T-helper 2 cell treated with Interferon-gamma antibody and Interleukin-4, amounts not matched to agents 100 ng/mL and 5 ng/mL, for 36 hours (primary cell): ENCODE data around the gene DLST. TPM values are rescaled to one million over a fixed set of nuclear protein-coding genes. Genes with fewer than 3 reads are reported as not detected.

Experiments used
- intact Hi-C: fragments of 100-400 bp; cut with micrococcal nuclease; formaldehyde crosslinking; loops from one replicate; pipeline ENCODE4 v1.15.1; 2023
- total RNA-seq: library from RNA; stranded (reverse); gene quantifications from 2 replicates; pipeline ENCODE4 v1.2.3, GENCODE V29; 2022

DLST gene
- total RNA-seq, 1 donor from 2014 or later: 94.6 TPM

DNA sequence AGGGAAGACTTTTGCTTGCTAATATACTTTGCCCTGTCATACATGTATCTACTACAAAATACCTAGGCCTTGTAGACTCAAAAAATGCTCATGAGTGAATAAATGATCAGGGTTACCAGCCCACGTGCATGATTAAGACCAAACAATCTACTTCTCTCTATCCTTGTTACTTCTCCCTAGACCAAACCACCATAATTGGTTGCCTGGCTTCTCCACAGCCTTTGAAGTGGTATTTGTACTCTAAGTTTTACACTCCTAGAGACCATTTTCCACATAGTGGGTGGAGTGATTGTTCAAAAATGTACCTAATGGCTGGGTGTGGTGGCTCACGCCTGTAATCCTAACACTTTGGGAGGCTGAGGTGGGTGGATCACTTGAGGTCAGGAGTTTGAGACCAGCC, 55.5 kb downstream of the DLST start:
- intact Hi-C loops: no loop called here

DNA sequence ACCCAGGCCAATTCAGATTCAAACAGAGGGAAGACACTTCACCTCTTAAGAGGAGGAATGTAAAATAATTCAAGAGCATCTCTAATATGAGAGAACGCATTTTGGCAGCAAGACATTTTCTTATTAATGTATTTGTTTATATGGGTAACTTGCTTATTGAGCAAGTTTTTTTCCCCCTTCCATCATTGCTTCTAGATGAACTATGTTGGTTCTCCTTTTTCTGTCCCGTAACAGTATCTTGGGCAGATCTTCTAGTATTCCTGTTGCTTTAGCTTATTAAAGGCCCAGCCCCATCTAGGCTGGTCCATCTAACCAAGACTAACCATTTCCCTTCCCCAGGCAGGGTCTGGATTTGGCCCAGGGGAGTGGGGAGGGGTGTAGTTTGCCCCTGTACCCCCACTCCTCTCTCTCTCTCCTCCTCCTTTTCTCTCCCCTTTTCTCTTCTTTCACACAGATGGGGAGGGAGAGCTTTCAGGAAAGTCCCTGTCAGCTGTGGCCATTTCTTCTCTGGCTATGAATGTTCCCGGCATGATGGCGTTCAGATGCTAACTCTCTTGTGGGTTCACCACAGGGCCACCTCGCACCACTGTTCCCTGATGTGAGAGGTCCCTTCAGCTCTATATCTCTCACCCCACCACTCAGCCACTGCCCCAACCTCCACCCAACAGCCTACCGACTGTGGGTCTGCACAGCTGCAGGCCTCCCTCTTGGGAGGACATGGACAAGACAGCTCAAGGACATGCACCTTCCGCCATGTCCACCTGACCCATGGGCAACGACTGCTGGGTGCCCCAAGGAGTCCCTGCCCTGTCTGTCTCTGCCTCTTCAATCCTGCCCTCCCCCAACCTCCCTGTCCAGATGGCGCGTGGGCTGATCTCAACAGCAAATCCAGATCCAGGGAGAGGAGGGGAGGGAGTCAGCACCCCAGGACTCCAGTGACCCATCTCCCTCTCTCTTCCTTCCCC, 57.1 kb downstream of the DLST start:
- intact Hi-C loops: no loop called here

DNA sequence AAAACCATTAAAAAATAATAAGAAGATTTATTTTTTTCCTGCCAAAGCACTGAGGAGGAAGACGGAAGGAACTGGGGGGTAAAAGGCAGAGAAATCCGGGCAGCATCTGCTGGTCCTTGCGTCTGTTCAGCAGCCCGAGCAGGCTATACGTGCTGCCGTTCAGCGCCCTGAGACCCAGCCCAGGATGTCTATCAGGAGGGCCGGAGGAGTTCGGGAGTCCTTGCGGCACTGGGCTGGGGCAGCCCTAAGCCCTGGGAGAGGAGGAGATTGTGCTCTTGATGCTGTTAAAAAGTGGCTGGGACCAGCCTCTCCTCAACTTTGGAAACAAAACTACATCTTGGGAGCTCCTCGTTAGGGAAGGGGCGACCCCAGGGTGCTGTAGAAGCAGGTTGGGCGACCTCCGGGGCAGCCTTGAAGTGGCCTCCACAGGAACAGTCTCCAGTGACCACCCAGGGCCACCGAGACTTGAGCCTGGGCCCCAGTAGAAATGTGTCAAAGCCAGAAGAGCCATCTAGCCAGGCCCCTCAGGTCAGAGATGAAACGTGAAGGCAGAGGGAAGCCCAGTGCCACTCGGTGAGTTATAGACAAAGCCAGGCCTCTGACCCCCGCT, 59.3 kb downstream of the DLST start:
- intact Hi-C loops: loop anchor here (10.0 kb wide), 1 partner anchor 364 kb away; no protein-coding TSS in a partner anchor

DNA sequence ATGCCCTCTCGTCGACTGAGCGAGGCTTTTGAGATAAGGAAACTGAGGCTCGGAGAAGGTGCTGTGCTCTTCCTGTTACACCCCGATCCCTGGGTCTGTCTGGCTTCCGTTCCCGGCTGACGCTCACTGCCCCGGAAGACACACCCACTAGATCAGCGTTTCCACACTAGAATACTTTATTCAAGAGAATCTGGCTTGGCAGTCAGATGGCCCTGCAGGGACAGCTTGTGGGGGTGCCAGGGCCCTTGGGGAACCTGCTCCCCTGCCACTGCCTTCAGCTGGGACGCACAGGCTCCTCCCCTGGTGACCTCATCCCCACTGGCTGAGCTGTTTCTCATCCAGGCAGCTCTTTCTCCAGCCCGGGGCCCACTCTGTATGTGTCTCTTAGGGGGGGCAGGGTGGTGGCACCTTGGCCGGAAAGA, 60.0 kb downstream of the DLST start:
- intact Hi-C loops: loop anchor here (10.0 kb wide), 1 partner anchor 363 kb away; no protein-coding TSS in a partner anchor

DNA sequence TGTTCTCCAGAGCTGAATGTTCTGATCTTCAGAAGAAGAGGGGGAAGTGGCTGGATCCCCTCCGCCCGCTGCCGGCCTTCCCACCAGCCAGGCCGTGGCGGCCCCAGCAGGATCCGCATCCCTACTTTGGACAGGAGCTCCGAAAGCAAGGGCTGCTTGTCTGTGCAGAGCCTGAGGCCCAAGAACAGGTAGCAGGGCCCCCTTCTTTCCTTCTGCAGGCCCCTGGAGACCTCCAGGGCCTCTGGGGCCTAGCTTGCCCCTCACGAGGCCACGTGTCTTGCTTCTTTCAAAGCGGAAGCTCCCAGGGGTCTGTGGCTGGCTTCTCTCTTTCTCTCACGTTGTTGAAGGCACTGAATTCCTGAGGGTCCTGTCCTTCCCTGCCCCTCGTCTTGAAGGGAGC, 60.5 kb downstream of the DLST start:
- intact Hi-C loops: loop anchor here (10.0 kb wide), 1 partner anchor 363 kb away; no protein-coding TSS in a partner anchor

DNA sequence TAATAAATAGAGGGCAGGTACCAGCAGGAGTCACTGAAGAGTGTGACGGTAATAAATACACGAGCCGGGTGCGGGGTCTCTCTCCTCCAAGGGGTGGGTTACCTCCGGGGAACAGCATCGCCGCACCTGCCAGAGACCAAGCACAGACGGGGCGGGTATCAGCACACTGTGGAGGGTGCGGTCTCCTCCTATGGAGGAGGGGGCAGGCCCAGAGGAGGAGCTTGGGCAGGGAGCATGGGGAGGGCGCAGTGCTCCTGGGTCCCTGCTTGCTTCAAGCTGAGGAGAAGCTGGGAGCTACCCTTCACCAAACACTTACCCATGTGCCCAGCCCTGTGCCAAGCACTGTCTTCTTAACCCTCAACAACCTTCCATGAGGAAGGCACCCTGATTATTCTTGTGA, 60.9 kb downstream of the DLST start:
- intact Hi-C loops: loop anchor here (10.0 kb wide), 1 partner anchor 362 kb away; no protein-coding TSS in a partner anchor

DNA sequence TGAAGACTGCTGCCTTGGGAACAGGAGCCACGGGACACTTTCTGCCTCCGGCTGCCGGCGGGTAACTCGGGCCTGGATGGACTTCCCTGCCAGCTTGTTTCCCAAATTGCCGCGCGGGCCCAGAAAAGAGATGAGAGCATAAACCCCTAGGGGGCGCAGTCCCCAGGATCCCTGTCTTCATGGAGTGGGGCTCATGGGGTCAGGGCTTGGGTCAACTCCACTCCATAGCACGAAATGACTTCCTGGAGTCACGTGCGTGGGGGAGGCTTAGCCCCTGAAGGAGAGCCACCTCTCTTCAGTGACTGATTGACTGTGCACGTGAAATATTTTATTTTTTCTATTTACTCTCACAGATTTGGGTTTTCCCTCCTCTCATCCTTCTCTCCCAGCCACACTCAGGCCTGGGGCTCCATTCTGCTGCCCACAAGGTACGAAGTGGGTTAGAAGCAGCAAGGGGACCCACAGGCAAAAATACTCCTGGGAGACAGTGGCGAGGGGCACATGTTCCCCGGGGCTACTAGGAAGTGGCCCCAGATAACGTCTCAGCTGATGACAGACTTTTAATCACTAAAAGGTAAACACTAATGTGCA, 63.6 kb downstream of the DLST start:
- intact Hi-C loops: loop anchor here (10.0 kb wide), 1 partner anchor 359 kb away; no protein-coding TSS in a partner anchor

DNA sequence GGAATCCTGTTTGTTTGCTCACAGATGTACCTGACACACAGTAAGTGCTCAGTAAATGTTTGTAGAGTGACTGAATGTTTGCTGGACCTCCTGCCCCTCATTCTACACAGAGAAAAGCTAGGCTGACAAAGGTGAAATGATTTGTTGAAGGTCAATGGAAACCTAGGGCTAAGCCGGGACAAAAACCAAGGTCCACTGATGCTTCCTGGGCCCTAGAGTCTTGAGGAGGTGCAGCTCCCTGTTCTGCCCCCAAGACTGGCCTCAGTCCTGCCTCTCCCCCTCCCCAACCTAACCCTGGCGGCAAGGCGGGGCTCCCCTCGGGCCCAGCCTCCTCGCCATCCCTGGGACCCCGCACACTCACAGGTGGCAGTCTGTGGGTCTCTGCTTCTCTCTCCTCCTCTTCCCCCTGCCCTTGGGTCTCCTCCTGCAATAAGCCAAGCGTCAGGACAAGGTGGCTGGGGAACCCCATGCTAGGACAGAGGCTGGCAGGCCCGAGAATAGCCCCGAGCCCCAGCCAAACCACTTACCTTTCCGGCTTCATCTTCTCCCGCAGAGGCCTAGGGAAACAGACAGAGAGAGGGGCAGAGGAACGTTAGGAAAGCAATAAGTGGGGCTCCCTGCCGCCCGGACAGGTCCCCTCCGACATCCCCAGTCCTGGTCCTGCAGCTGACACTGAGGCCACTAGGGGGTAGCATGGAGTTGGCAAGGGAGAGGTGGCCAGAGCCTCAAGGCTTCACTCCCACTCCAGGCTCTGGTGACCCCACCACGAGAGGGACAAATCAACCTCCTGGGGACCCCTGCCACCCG, 64.3 kb downstream of the DLST start:
- intact Hi-C loops: loop anchor here (1.0 to 10.0 kb wide), 3 partner anchors 57 to 359 kb away; partner anchors contain the start of gene EIF2B2

DNA sequence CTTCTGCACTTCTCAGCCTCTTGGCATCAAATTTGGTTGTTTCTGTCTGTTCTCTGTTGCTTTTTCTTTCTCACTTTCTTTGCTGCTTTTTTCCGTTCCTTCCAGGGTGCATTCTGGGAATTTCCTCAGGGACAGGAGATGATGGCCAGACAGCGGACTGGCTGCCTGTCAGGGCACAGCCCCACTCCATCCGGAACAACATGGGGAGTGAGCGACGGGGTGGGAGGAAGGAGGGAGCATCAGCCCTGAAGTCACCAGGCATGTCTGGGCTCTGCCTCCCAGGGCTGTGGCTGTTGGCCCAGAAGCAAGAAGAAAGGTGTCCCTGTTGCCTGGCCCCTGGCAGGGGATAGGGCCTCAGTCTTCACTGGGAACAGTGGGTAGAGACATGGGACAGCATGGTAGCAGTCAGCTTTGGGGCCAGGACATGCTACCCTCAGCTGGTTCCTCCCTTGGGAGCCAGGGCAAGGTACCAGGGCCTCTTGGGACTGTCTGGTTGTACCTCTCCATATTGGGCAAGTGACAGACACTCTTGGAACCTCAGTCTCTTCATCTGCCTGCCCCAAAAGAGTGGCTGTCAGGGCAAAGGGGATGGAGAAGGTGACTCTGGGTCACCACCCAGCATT, 65.1 kb downstream of the DLST start:
- intact Hi-C loops: loop anchor here (1.0 to 10.0 kb wide), 3 partner anchors 56 to 358 kb away; partner anchors contain the start of gene EIF2B2

DNA sequence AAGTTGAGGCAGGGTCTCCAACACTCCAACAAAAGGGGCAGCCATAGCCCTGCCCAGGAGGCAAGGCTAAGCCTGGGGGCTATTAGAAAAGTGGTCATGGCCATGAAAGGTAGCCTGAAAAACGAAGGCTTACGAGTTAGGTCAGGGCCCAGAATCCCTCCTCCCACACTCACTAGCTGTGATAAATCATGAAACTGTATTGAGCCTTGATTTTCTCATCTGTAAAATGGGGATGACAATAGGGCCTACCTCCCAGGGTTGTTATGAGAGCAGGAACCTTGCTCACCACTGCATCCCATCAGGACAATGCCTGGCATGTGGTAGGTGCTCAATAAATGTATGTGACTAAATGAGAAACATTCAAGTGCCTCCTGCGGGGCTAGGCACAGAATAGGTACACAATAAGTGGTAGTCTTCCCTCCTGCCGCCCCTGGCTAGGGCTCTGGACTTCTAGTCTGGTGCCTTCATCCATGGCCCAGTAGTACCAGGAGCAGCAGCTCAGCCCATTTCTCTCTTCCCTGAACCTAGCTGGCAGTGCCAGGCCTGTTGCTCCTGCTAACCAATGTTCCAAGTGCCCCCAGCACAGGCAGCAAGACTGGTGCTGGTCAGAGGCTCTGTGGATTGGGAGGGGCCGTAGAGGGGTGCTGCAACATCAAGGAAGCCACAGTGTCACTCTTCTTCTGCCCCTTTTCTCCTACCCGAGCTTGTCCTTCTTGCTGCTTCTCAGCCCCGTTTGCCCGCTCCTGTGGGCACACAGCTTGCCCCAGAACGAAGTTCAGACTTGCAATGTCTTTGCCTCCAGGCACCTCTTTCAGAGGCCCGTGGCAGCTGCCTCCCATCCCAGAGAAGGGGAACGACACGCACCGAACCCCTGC, 65.9 kb downstream of the DLST start:
- intact Hi-C loops: loop anchor here (2.0 to 10.0 kb wide), 2 partner anchors 55 to 357 kb away; partner anchors contain the start of gene EIF2B2

DNA sequence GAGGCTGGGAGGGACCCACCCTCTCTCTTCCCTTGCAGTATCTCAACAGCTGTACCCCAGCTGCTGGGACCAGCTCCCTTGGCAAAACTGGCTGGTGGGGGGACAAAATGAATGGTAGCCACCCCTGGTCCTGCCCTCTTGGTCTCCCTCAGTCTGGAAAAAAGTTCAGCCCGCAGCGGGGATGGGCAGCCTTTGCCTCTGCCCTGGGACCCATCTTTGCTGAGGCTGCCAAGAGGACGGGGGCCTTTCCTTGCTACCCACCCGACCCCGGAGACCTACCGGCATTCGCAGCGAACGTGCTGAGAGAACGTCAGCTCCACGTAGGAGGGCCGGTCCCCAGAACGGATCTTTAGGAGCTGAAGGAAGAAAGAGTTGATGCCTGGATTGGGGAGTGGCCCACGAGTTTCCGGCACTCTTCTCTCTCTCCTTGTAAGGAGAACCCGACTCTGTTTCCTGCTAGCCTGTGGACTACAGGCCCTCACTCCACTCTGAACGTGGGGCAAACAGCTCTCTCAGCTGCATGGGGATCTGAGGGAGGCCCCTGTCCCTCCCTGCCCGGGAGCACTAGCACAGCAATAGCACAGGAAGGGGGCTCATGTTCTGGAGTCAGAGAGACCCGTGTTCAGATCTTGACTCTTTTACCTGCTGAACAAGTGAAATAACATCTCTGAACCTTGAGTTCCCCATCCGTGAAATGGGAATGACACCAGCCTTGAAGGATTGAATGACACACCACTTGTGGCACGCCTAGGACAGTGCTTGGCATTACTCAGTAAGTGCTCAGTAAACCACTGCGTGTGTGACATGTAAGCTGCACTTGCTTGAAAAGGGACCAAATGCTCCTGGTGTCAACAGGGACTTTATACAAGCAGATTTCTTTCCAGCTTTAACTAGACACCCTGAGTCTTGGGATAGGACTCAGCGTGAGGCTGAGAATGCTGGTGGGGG, 66.8 kb downstream of the DLST start:
- intact Hi-C loops: loop anchor here (10.0 kb wide), 1 partner anchor 356 kb away; no protein-coding TSS in a partner anchor

DNA sequence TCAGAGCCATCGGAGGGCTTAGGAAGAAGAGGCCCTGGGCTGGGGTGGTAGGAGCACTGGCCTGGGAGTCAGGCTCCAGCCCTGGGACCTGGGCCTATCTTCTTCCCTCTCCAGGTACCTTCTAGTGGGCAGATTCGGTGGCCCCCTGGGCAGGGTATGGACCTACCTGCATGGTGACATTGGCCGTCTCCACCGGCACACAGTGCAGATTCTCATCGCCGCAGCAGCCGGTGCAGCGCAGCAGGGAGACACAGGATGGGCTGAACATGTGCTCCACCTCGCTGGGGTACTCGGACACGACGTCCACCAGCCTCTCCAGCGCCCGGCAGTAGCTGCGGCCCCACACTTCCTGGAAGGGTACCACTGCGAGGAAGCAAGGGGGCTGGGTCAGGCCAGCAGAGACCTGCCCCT, 67.5 kb downstream of the DLST start:
- intact Hi-C loops: loop anchor here (10.0 kb wide), 1 partner anchor 356 kb away; no protein-coding TSS in a partner anchor

DNA sequence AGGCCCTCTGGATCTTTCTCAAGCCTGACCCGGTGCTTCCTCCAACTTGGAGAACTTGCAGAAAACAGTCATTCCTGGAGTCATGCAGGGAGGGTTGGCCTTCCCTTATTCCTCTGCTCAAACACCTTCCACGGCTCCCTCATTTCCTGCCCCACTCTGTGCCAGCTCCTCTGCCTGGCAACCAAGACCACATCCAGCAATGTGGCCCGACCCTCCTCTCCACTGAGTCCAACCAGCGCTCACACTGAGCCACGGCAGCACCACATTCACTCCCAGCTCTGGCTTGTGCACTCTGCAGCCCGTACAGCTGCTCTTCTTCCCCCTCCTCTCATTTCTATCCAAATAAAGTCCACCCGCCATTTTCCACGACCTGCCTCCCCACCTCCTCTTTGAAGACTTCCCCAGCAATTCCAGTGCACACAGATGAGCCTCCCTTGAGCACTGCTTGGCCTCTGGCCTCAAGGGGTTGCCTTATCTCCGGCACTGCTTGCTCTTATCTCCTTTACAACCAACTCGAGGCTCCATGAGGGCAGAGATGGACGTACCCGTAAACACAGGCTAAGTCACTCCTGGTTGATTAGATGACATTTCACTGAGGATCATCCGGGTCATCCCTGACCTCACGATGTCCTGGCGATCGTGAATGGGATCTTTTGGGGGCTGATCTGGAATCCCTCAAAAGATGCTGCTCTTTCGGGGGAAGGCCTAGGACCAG, 68.3 kb downstream of the DLST start:
- intact Hi-C loops: loop anchor here (10.0 kb wide), 1 partner anchor 355 kb away; no protein-coding TSS in a partner anchor

DNA sequence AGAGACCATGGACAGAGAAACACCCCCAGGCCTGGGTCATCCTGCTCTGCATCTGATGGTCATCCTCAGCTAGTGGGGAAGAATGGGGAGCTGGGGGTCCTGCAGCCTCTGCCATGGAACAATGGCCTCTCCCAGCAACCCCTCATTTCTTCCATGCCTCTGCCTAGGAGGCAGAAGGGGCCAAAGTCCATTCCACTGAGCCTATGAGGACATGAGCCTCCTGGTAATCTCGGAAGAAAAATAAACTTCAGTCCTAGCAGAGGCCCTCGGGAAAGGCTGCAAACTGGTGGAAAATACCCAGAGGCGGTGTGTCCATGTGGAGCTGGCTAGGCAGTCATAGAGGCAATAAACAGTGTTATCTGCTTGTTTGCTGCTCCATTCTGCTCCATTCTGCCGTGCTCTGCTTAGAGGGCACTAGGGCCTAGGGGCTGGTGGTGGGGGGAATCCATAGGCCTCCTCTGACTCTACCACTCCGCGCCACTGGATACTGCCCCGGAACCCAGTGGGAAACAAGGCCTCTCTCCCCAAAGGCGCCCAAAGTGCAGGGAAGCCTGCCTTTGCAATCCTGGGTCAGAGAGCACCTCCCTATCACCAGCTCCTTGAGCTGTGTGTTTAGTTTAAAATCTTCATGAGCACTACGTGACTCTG, 69.2 kb downstream of the DLST start:
- intact Hi-C loops: no loop called here

DNA sequence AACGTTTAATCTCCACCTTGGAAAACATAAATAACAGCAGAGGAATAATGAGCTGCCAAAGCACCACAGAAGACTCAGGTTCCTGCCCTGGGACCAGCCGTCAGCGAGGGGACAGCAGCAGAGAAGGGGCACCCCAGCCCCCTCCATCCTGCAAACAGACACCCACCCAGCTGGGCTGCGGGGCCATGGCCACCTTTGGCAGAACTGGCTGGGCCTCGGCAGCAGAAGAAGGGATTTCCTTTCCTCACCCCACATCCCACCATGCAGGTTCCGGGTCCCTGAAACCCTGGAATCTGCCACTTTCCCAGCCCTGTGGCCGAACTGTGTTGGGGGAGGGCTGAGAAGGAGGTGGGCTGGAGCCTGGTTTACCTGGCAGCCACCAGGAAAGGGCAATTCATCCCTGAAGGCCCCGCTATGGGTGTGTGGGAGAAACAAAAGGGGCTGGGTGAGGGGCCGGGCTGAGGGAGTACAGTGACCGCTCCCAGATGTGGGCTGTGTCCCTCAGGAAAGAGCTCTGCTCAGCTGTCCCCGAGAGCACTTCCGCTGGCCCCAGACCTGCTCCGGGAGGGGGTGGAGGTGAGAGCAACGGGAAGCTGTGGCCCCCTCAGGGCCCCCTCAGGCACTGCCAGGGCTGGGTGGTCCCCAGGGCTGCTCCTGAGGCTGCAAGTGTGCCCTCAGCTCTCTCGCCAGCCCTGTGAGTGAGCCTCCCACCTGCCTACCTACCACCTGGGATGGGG, 69.9 kb downstream of the DLST start:
- intact Hi-C loops: no loop called here

DNA sequence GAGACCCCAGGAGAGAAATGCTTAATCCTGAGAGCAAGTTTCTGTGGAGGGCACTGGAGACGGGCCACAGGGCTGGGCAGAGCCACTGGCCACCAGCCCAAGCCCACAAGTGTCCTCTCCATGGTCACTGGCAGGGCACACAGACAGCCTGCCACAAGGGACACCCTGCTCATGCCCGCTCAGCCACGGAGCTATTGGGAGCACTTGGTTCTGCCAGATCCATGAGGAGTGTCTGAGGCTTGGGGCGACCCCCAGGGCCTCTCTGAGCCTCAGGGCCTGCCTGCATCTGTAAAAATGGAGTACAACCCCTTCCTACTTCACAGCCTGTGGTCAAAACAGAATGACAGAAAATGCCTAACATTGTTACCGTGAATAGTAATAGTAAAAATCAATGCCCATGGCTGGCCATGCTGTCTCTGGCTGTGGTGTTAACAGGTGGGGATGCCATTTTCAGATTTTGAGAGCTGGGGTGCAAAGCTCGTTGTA, 70.5 kb downstream of the DLST start:
- intact Hi-C loops: no loop called here
